DOHH2 (cell line): ENCODE measurements around the gene MARCHF3.

Experiments used
- CTCF ChIP-seq: fragments of 200-600 bp; sonication (generic); IDR thresholded peaks from one replicate; pipeline ENCODE4 v1.5.1; 2014; ENCODE audit warnings: antibody characterized with exemption, mild to moderate bottlenecking, low read depth, low read length; ENCODE audit not compliant: poor library complexity, severe bottlenecking
- EZH2phosphoT487 ChIP-seq: fragments of 200-600 bp; sonication (generic); IDR thresholded peaks from 2 replicates; pipeline ENCODE4 v1.6.1; 2017; ENCODE audit warnings: borderline replicate concordance, mild to moderate bottlenecking, antibody characterized with exemption, low read length, moderate library complexity, mixed read lengths

GRCh38 chr5:126836778-126837177, 193.6 kb downstream of the MARCHF3 start:
- TF ChIP-seq CTCF = no peak
- TF ChIP-seq EZH2phosphoT487 = no peak
